ENCODE data around the gene DOCK9.

DOCK9 gene

DNA sequence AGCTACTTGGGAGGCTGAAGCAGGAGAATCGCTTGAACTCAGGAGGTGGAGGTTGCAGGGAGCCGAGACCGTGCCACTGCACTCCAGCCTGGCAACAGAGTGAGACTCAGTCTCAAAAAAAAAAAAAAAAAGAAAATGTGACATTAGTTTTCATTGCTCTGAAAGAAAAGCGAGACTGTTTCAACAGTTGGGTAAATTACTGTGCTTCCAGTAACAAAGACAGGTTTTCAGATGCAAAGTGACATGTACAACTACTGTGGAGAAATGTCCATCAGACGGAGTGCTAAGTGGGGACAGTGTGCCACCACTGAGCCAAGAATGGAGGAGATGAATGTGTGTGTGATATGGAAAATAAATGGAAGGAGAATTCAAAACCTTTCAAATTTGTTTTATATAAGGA lies 201.2 kb downstream of the DOCK9 start:
- H3K4me1 Mint-ChIP-seq = no peaks in the 10 kb centered on the region

GRCh38 chr13:98775844-98776598 lies 201.8 kb downstream of the DOCK9 start:
- no peak overlapping the region for H3K4me3 Mint-ChIP-seq
- DNase-seq (ENCODE audit: low spot score in 2 of 2) (no peak), ATAC-seq (replicated peaks; ENCODE audit: extremely low read depth, poor library complexity, severe bottlenecking) (no peak)
- H3K9me3 Mint-ChIP-seq = no peaks in the 10 kb centered on the region
- peaks cover 48% of the 10 kb centered on the region for H3K27me3 Mint-ChIP-seq
- no peaks in the 10 kb centered on the region for H3K4me1 Mint-ChIP-seq
- H3K27ac Mint-ChIP-seq (ENCODE audit: low read depth) = no peak overlapping the region
- no peaks in the 10 kb centered on the region for H3K36me3 Mint-ChIP-seq (ENCODE audit: insufficient read depth)

More for the DNA sequence above, 201.2 kb downstream of the DOCK9 start:
- H3K4me3 Mint-ChIP-seq = no peak overlapping the region
- no peak overlapping the region for H3K27ac Mint-ChIP-seq (ENCODE audit: low read depth)
- DNase-seq (ENCODE audit: low spot score in 2 of 2) (no peak), ATAC-seq (replicated peaks; ENCODE audit: extremely low read depth, poor library complexity, severe bottlenecking) (no peak)
- H3K27me3 Mint-ChIP-seq = peaks cover 54% of the 10 kb centered on the region
- H3K9me3 Mint-ChIP-seq = no peaks in the 10 kb centered on the region
- H3K36me3 Mint-ChIP-seq (ENCODE audit: insufficient read depth) = no peaks in the 10 kb centered on the region

GRCh38 chr13:98775386-98775785 lies 202.5 kb downstream of the DOCK9 start:
- Mint-ChIP-seq H3K36me3 (ENCODE audit: insufficient read depth) (no peaks in the 10 kb centered on the region), H3K27ac (ENCODE audit: low read depth) (no peak overlapping the region), H3K4me3 (no peak overlapping the region), H3K4me1 (no peaks in the 10 kb centered on the region), H3K27me3 (peaks cover 42% of the 10 kb centered on the region), H3K9me3 (no peaks in the 10 kb centered on the region)
- ATAC-seq (replicated peaks; ENCODE audit: extremely low read depth, poor library complexity, severe bottlenecking) = no peak
- no peak for DNase-seq (ENCODE audit: low spot score in 2 of 2)

DNA sequence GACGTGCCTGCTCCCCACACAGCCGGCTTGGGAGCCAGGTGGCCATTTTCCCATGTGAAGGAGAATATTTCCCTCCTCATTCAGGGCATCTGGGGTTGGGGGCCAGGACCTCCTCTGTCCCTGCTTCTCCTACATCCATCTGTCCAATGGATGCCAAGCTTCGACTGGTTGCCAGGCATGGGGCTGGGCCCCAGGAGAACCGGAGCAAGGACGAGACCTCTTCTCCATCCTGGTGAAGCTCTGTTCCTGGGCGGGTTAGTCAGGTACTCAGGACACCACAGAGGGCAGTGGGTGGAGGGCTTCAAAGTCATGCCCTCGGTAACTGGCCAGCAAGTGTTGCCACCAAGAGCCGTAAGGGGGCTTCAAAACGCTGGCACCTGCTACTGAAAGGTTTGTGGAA lies 203.1 kb downstream of the DOCK9 start:
- H3K27me3 Mint-ChIP-seq = peaks cover 42% of the 10 kb centered on the region
- DNase-seq (ENCODE audit: low spot score in 2 of 2) (no peak), ATAC-seq (replicated peaks; ENCODE audit: extremely low read depth, poor library complexity, severe bottlenecking) (no peak)
- no peaks in the 10 kb centered on the region for H3K9me3 Mint-ChIP-seq
- H3K4me1 Mint-ChIP-seq = no peaks in the 10 kb centered on the region
- H3K4me3 Mint-ChIP-seq = no peak overlapping the region
- H3K36me3 Mint-ChIP-seq (ENCODE audit: insufficient read depth) = no peaks in the 10 kb centered on the region
- H3K27ac Mint-ChIP-seq (ENCODE audit: low read depth) = no peak overlapping the region

DNA sequence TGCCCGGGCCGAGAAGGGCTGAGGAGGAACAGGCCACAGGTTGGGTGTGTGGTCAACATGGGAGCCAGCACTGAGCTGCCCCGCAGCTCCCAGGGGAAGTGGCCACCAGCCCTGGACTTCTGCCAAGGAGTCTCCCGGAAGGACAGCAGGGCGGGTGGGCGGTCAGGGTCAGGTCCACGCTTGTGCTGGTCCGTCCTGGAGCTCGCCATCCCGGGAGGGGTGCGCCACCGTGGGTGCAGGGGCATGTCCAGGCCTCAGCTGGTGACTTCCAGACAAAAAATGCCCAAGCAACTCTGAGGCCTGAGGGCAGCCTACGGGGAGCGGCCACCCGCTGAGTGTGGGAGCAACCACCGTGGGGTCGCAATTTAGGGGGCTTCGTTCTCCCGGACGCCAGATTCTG lies 203.9 kb downstream of the DOCK9 start:
- H3K36me3 Mint-ChIP-seq (ENCODE audit: insufficient read depth) = no peaks in the 10 kb centered on the region
- H3K9me3 Mint-ChIP-seq = no peaks in the 10 kb centered on the region
- no peak for ATAC-seq (replicated peaks; ENCODE audit: extremely low read depth, poor library complexity, severe bottlenecking)
- no peaks in the 10 kb centered on the region for H3K4me1 Mint-ChIP-seq
- peaks cover 42% of the 10 kb centered on the region for H3K27me3 Mint-ChIP-seq
- H3K4me3 Mint-ChIP-seq = no peak overlapping the region
- H3K27ac Mint-ChIP-seq (ENCODE audit: low read depth) = no peak overlapping the region
- no peak for DNase-seq (ENCODE audit: low spot score in 2 of 2)

DNA sequence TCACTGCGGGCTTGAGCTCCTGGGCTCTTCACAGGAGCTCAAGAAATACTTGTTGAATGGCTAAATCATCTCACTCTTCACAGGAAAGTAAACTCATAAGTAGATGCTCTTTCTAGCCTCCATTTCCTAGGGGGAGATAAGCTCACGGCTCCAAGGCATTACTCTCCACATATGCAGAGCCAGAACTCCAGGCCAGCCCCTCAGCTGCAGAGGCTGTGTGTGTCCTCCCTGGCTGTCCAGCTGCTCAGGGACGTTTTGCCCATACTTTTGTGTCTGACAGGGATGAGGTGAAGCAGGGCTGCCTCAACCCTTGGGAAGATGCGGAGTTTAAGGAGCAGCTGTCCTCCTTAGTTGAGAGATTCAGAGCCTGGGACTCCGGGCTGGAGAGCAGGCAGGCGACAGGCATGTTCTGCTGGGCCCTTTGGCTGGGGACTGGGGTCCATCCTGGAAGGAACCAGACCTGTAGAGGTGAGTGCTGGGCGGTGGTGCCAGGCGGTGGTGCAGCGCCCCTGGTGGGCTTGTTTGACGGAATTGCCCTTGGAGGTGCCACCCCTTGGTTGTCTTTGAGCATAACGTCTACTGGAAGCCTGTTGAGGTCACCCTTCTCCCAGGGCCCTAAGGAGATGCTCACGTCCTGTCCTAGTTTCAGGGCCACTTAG lies 204.9 kb downstream of the DOCK9 start:
- peaks cover 42% of the 10 kb centered on the region for H3K27me3 Mint-ChIP-seq
- no peak for ATAC-seq (replicated peaks; ENCODE audit: extremely low read depth, poor library complexity, severe bottlenecking)
- H3K4me3 Mint-ChIP-seq = no peak overlapping the region

DNA sequence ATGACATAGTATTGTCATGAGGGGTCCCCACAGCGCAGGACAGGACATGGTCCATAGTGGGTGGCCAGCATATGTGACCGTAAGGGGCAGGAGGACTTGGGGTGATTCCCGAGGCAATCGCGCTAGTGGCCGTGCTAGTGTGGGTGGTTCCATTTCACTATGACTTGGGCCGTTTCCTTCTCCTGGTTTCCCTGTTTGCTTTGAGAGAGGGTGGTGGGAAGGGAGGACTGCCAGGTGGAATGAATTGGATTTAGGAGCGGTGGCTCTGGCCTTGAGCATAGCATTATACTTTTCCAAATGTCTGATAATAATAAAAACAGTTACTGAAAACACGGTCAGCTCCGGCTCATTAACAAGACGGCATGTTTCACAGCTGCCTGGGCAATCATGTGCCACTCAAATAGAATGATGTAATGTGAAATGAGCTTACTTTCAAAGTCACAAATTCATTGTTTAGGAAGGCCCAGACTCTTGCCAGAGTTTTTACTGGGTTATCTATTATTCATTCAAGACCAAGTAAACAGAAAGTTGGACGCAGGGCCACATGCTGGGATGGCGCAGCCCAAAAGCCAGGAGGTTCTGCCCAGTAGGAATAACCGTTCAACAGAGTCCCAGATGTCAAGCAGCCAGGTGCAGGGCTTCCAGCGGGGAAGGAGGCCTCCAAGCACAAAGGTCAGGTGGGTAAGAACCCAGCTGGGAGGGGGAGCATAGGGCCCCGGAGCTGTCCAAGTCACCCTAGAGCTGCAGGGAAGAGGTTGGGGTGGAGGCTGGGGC lies 205.8 kb downstream of the DOCK9 start:
- H3K27ac Mint-ChIP-seq (ENCODE audit: low read depth) = no peak overlapping the region

More for the DNA sequence above, 204.9 kb downstream of the DOCK9 start:
- Mint-ChIP-seq H3K36me3 (ENCODE audit: insufficient read depth) (no peaks in the 10 kb centered on the region), H3K9me3 (no peaks in the 10 kb centered on the region), H3K4me1 (no peaks in the 10 kb centered on the region), H3K27ac (ENCODE audit: low read depth) (no peak overlapping the region)
- DNase-seq (ENCODE audit: low spot score in 2 of 2) = no peak

GRCh38 chr13:98769736-98770135 lies 208.1 kb downstream of the DOCK9 start:
- Mint-ChIP-seq H3K9me3 (no peaks in the 10 kb centered on the region), H3K4me3 (no peak overlapping the region), H3K4me1 (no peaks in the 10 kb centered on the region), H3K27me3 (peaks cover 48% of the 10 kb centered on the region), H3K36me3 (ENCODE audit: insufficient read depth) (no peaks in the 10 kb centered on the region), H3K27ac (ENCODE audit: low read depth) (no peak overlapping the region)
- DNase-seq (ENCODE audit: low spot score in 2 of 2) (no peak), ATAC-seq (replicated peaks; ENCODE audit: extremely low read depth, poor library complexity, severe bottlenecking) (no peak)

More for the DNA sequence above, 205.8 kb downstream of the DOCK9 start:
- Mint-ChIP-seq H3K36me3 (ENCODE audit: insufficient read depth) (no peaks in the 10 kb centered on the region), H3K4me1 (no peaks in the 10 kb centered on the region), H3K4me3 (no peak overlapping the region), H3K27me3 (peaks cover 41% of the 10 kb centered on the region), H3K9me3 (no peaks in the 10 kb centered on the region)
- no peak for DNase-seq (ENCODE audit: low spot score in 2 of 2)
- no peak for ATAC-seq (replicated peaks; ENCODE audit: extremely low read depth, poor library complexity, severe bottlenecking)

DNA sequence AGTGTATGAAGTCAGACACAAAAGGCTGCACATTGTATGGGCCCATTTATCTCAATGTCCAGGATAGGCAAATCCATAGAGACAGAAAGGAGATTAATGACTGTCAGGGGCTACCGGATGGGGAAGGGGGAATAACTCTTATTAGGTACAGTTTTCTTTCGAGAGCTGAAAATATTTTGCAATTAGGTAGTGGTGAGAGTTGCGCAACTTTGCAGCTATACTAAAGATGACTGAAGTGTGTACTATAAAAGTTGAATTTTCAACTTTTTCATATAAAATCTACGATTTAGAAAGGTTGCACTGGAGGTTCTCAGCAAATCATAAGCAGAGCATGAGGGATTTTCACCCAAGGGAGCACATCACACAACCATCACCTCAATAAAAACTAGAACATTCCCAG lies 209.3 kb downstream of the DOCK9 start:
- Mint-ChIP-seq H3K4me1 (no peaks in the 10 kb centered on the region), H3K27ac (ENCODE audit: low read depth) (no peak overlapping the region), H3K27me3 (peaks cover 48% of the 10 kb centered on the region), H3K36me3 (ENCODE audit: insufficient read depth) (no peaks in the 10 kb centered on the region), H3K9me3 (no peaks in the 10 kb centered on the region), H3K4me3 (no peak overlapping the region)
- DNase-seq (ENCODE audit: low spot score in 2 of 2) (no peak), ATAC-seq (replicated peaks; ENCODE audit: extremely low read depth, poor library complexity, severe bottlenecking) (no peak)

- no peak for DNase-seq (ENCODE audit: low spot score in 2 of 2)
- Mint-ChIP-seq H3K27me3 (peaks cover 48% of the 10 kb centered on the region), H3K4me1 (no peaks in the 10 kb centered on the region), H3K36me3 (ENCODE audit: insufficient read depth) (no peaks in the 10 kb centered on the region), H3K9me3 (no peaks in the 10 kb centered on the region), H3K4me3 (no peak overlapping the region), H3K27ac (ENCODE audit: low read depth) (no peak overlapping the region)
- no peak for ATAC-seq (replicated peaks; ENCODE audit: extremely low read depth, poor library complexity, severe bottlenecking)
Measured at GRCh38 chr13:98766697-98767096, 211.2 kb downstream of the DOCK9 start.

- DNase-seq (ENCODE audit: low spot score in 2 of 2) (no peak), ATAC-seq (replicated peaks; ENCODE audit: extremely low read depth, poor library complexity, severe bottlenecking) (no peak)
- Mint-ChIP-seq H3K27ac (ENCODE audit: low read depth) (no peak overlapping the region), H3K27me3 (peaks cover 54% of the 10 kb centered on the region), H3K36me3 (ENCODE audit: insufficient read depth) (no peaks in the 10 kb centered on the region), H3K4me3 (no peak overlapping the region), H3K9me3 (peaks cover 2% of the 10 kb centered on the region), H3K4me1 (no peaks in the 10 kb centered on the region)
Measured at GRCh38 chr13:98765996-98766519, 211.8 kb downstream of the DOCK9 start.

GRCh38 chr13:98761986-98762616 lies 215.8 kb downstream of the DOCK9 start:
- Mint-ChIP-seq H3K27me3 (peaks cover 47% of the 10 kb centered on the region), H3K4me3 (no peak overlapping the region), H3K9me3 (peaks cover 11% of the 10 kb centered on the region), H3K36me3 (ENCODE audit: insufficient read depth) (peaks cover 2% of the 10 kb centered on the region), H3K27ac (ENCODE audit: low read depth) (no peak overlapping the region), H3K4me1 (no peaks in the 10 kb centered on the region)
- no peak for ATAC-seq (replicated peaks; ENCODE audit: extremely low read depth, poor library complexity, severe bottlenecking)
- DNase-seq (ENCODE audit: low spot score in 2 of 2) = no peak
